Measurements from ENCODE around the gene FAM98B.

FAM98B gene

GRCh38 chr15:38524156-38524555 lies 70.2 kb downstream of the FAM98B start:
- H3K4me3 ChIP-seq (ENCODE audit: low read depth, low read length): no peak overlapping the region
- DNase-seq (ENCODE audit: low read depth): no peak
- TF ChIP-seq CTCF (IDR thresholded peaks at IDR 0.05; ENCODE audit: insufficient read depth, low read depth, low read length, missing control alignments): no peak

GRCh38 chr15:38525489-38525888 lies 71.6 kb downstream of the FAM98B start:
- H3K4me3 ChIP-seq (ENCODE audit: low read depth, low read length): no peak overlapping the region
- TF ChIP-seq CTCF (IDR thresholded peaks at IDR 0.05; ENCODE audit: insufficient read depth, low read depth, low read length, missing control alignments): no peak
- DNase-seq (ENCODE audit: low read depth): no peak

GRCh38 chr15:38526158-38526557 lies 72.2 kb downstream of the FAM98B start:
- no peak for DNase-seq (ENCODE audit: low read depth)
- H3K4me3 ChIP-seq (ENCODE audit: low read depth, low read length): no peak overlapping the region
- TF ChIP-seq CTCF (IDR thresholded peaks at IDR 0.05; ENCODE audit: insufficient read depth, low read depth, low read length, missing control alignments): no peak

- no peak for TF ChIP-seq CTCF (IDR thresholded peaks at IDR 0.05; ENCODE audit: insufficient read depth, low read depth, low read length, missing control alignments)
- no peak for DNase-seq (ENCODE audit: low read depth)
Measured at GRCh38 chr15:38528294-38528693, 74.4 kb downstream of the FAM98B start.

GRCh38 chr15:38530113-38530512 lies 76.2 kb downstream of the FAM98B start:
- no peak for TF ChIP-seq CTCF (IDR thresholded peaks at IDR 0.05; ENCODE audit: insufficient read depth, low read depth, low read length, missing control alignments)
- H3K4me3 ChIP-seq (ENCODE audit: low read depth, low read length): no peak overlapping the region
- peak; percentile 56 for DNase-seq (ENCODE audit: low read depth)

More at GRCh38 chr15:38528294-38528693, 74.4 kb downstream of the FAM98B start:
- no peak overlapping the region for H3K4me3 ChIP-seq (ENCODE audit: low read depth, low read length)

- no peak for TF ChIP-seq CTCF (IDR thresholded peaks at IDR 0.05; ENCODE audit: insufficient read depth, low read depth, low read length, missing control alignments)
- DNase-seq (ENCODE audit: low read depth): no peak
- no peak overlapping the region for H3K4me3 ChIP-seq (ENCODE audit: low read depth, low read length)
Measured at GRCh38 chr15:38531509-38531908, 77.6 kb downstream of the FAM98B start.

GRCh38 chr15:38532728-38533127 lies 78.8 kb downstream of the FAM98B start:
- DNase-seq (ENCODE audit: low read depth): no peak

More at GRCh38 chr15:38532728-38533127, 78.8 kb downstream of the FAM98B start:
- no peak for TF ChIP-seq CTCF (IDR thresholded peaks at IDR 0.05; ENCODE audit: insufficient read depth, low read depth, low read length, missing control alignments)
- no peak overlapping the region for H3K4me3 ChIP-seq (ENCODE audit: low read depth, low read length)
